ENCODE data around the gene MAMDC4. TPM values are rescaled to one million over a fixed set of nuclear protein-coding genes. Genes with fewer than 3 reads are reported as not detected.

MAMDC4 gene
- total RNA-seq, 2 experiments from 2014 or later, result 11.7 to 14.2 TPM

DNA sequence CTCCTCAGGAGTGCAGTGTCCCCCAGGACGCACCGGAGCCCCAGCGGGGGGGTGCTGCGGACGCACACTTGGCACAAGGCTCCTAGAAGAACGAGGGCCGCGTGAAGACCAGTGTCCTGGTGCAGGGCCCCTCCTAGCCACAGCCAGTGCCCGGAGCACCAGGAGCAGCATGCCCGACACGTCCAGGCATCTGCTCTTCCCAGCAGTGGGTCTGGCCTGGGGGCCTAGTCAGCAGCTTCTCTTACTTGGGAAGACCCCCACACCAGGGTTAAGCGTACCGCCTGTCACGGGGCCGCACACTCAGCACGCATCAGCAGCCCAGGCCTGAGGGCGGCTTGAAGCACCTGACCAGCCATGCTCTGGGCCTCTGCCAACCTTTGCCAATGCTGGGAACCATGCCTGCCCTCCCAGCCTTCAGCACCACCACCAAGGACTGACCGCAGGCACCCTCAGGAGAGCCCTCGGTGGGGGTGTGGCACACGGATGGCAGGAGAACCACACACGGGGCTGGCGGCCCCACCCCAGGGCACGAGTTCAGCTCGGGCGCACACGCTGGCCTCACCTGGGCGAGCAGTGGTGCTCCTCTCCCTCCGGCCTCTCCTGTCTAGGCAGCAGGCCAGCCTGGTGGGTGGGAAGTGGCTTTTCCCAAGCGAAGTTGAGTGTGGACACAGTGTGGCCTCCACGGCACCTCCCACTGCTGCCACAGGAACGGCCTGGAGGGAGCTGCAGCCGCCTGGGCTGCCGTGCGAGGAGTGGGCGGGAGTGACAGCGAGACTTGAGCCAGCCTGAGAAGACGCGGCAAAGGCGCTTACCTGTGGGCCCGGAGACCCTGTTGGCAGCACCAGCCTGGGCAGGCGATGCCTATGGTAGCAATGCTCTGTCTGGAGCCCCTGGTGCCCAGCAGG lies 21.9 kb upstream of the MAMDC4 start:
- POLR2A ChIA-PET, result no interaction called here
- intact Hi-C loops (cut with micrococcal nuclease; ENCODE audit: unreplicated experiment), result no loop called here
- TF ChIP-seq CTCF (conservative IDR thresholded peaks at IDR 0.05; ENCODE audit: low read length) (no peak), EZH2phosphoT487 (IDR thresholded peaks at IDR 0.05; ENCODE audit: borderline replicate concordance, low read depth, low read length) (no peak)
- no peak overlapping the region for H3K4me2 ChIP-seq (ENCODE audit: low read length)
- no peaks in the 10 kb centered on the region for H3K4me1 ChIP-seq (ENCODE audit: insufficient read depth, low read length, poor library complexity, severe bottlenecking)
- H2AFZ ChIP-seq (ENCODE audit: low read length), result no peak overlapping the region
- no TSS peak for BruUV-seq (replicated peaks)
- no peaks in the 10 kb centered on the region for H4K20me1 ChIP-seq (ENCODE audit: insufficient read depth, low read length)
- no peaks in the 10 kb centered on the region for H3K9me3 ChIP-seq (ENCODE audit: low read length)
- peaks cover 78% of the 10 kb centered on the region for H3K36me3 ChIP-seq (ENCODE audit: insufficient read depth, low read length)
- H3K79me2 ChIP-seq (ENCODE audit: insufficient read depth, low read depth, low read length), result no peaks in the 10 kb centered on the region
- H3K9me2 ChIP-seq (ENCODE audit: insufficient read depth, low read length), result no peaks in the 10 kb centered on the region
- no peak for DNase-seq (ENCODE audit: low spot score)
- H3K4me3 ChIP-seq (ENCODE audit: low read depth, low read length, poor library complexity, severe bottlenecking), result no peak overlapping the region
- CTCF ChIA-PET (ENCODE audit: unreplicated experiment), result no interaction called here
- no peak overlapping the region for H3K27ac ChIP-seq (ENCODE audit: low read depth, low read length, poor library complexity, severe bottlenecking)

DNA sequence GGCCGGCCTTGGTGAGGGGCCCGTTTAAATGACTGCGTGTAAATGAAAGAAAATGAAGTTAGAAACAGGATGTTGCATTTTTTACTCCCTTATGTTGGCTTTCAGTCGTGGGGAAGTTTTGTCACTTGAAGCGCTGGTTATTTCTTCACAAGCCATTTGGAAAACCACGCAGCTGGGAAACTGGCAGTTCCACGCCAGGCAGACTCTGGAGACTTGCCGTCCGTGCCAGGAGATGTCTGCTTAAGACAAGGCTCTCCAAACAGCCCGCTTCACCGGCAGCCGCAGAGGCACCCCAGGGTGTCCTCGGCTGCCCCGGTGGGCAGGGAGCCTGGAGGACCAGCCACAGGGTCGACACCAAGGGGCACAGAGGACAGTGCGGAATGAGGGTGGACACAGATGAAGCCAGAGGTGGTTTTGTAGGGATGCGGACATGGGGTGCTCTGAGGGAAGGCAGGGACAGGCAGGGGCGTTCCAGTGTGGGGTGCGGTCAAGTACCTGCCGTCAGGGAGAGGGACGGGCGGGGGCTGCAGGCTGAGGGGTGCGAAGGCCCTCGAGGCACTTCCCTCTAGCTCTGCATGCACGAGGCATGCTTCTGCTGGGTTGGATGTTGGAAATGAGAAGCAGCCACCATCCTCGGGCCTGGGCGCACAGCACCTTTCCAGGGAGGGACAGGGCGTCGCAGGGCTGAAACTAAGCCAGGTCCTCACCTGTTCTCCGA lies 21.0 kb upstream of the MAMDC4 start:
- BruUV-seq (replicated peaks), result no TSS peak
- CTCF ChIA-PET (ENCODE audit: unreplicated experiment), result no interaction called here

More for the DNA sequence above, 21.0 kb upstream of the MAMDC4 start:
- no peak for TF ChIP-seq CTCF (conservative IDR thresholded peaks at IDR 0.05; ENCODE audit: low read length)
- TF ChIP-seq EZH2phosphoT487 (IDR thresholded peaks at IDR 0.05; ENCODE audit: borderline replicate concordance, low read depth, low read length), result no peak
- H3K9me2 ChIP-seq (ENCODE audit: insufficient read depth, low read length), result no peaks in the 10 kb centered on the region
- H3K27ac ChIP-seq (ENCODE audit: low read depth, low read length, poor library complexity, severe bottlenecking), result no peak overlapping the region
- no peak overlapping the region for H3K4me2 ChIP-seq (ENCODE audit: low read length)
- peaks cover 73% of the 10 kb centered on the region for H3K36me3 ChIP-seq (ENCODE audit: insufficient read depth, low read length)
- POLR2A ChIA-PET, result no interaction called here
- H3K79me2 ChIP-seq (ENCODE audit: insufficient read depth, low read depth, low read length), result no peaks in the 10 kb centered on the region
- intact Hi-C loops (cut with micrococcal nuclease; ENCODE audit: unreplicated experiment), result no loop called here
- H4K20me1 ChIP-seq (ENCODE audit: insufficient read depth, low read length), result no peaks in the 10 kb centered on the region
- H3K4me1 ChIP-seq (ENCODE audit: insufficient read depth, low read length, poor library complexity, severe bottlenecking), result no peaks in the 10 kb centered on the region
- H3K9me3 ChIP-seq (ENCODE audit: low read length), result no peaks in the 10 kb centered on the region
- H2AFZ ChIP-seq (ENCODE audit: low read length), result no peak overlapping the region
- H3K4me3 ChIP-seq (ENCODE audit: low read depth, low read length, poor library complexity, severe bottlenecking), result no peak overlapping the region
- no peak for DNase-seq (ENCODE audit: low spot score)
